KMS-11 (cell line): Measurements from ENCODE around the gene RAD51B.

Experiments used
- H2AFZ ChIP-seq: fragments of 200-600 bp; sonication (generic); 2 replicates; pipeline ENCODE4 v1.6.1; 2016; ENCODE audit warnings: antibody characterized with exemption, mixed run types, low read depth
- H3K27ac ChIP-seq: fragments of 200-600 bp; sonication (generic); 2 replicates; pipeline ENCODE4 v1.6.1; 2016; ENCODE audit warnings: mild to moderate bottlenecking, mixed run types
- H3K27me3 ChIP-seq: fragments of 200-600 bp; sonication (generic); 2 replicates; pipeline ENCODE4 v1.6.1; 2017; ENCODE audit warnings: mild to moderate bottlenecking, low read depth, mixed run types, moderate library complexity; ENCODE audit not compliant: insufficient read depth
- H3K36me3 ChIP-seq: fragments of 200-600 bp; sonication (generic); 2 replicates; pipeline ENCODE4 v1.6.1; 2017; ENCODE audit warnings: mild to moderate bottlenecking, mixed run types; ENCODE audit not compliant: insufficient read depth
- H3K4me1 ChIP-seq: fragments of 200-600 bp; sonication (generic); 2 replicates; pipeline ENCODE4 v1.6.1; 2016; ENCODE audit warnings: mild to moderate bottlenecking, low read depth, mixed run types; ENCODE audit not compliant: poor library complexity, severe bottlenecking
- H3K4me2 ChIP-seq: fragments of 200-600 bp; sonication (generic); 2 replicates; pipeline ENCODE4 v1.7.0; 2016; ENCODE audit warnings: mild to moderate bottlenecking, mixed run types
- H3K4me3 ChIP-seq: fragments of 200-600 bp; sonication (generic); IDR thresholded peaks from 2 replicates; pipeline ENCODE4 v1.6.1; 2017; ENCODE audit warnings: low read depth, low read length, mixed read lengths; ENCODE audit not compliant: insufficient read depth
- H3K79me2 ChIP-seq: fragments of 200-600 bp; sonication (generic); 2 replicates; pipeline ENCODE4 v1.6.1; 2016; ENCODE audit warnings: low read depth, mixed run types; ENCODE audit not compliant: insufficient read depth
- H3K9ac ChIP-seq: fragments of 200-600 bp; sonication (generic); 2 replicates; pipeline ENCODE4 v1.6.1; 2016; ENCODE audit warnings: mild to moderate bottlenecking, mixed run types
- H4K20me1 ChIP-seq: fragments of 200-600 bp; sonication (generic); 2 replicates; pipeline ENCODE4 v1.6.1; 2016; ENCODE audit warnings: mild to moderate bottlenecking, mixed run types; ENCODE audit not compliant: insufficient read depth
- CTCF ChIP-seq: fragments of 200-600 bp; sonication (generic); conservative IDR thresholded peaks from 2 replicates; pipeline ENCODE4 v1.6.1; 2017; ENCODE audit warnings: low read depth, mild to moderate bottlenecking, antibody characterized with exemption, low read length, moderate library complexity, mixed read lengths

The RAD51B gene

GRCh38 chr14:68596211-68596610, 776.6 kb downstream of the RAD51B start:
- no peak overlapping the region for H3K4me3 ChIP-seq
- H4K20me1 ChIP-seq, result no peaks in the 10 kb centered on the region
- no peaks in the 10 kb centered on the region for H3K4me1 ChIP-seq
- no peak overlapping the region for H3K9ac ChIP-seq
- no peak overlapping the region for H3K4me2 ChIP-seq
- no peaks in the 10 kb centered on the region for H3K79me2 ChIP-seq
- no peak overlapping the region for H2AFZ ChIP-seq
- H3K27me3 ChIP-seq, result no peaks in the 10 kb centered on the region
- no peak for TF ChIP-seq CTCF
- H3K36me3 ChIP-seq, result no peaks in the 10 kb centered on the region
- no peak overlapping the region for H3K27ac ChIP-seq

GRCh38 chr14:68596701-68597100, 777.1 kb downstream of the RAD51B start:
- Histone ChIP-seq H3K36me3 (no peaks in the 10 kb centered on the region), H2AFZ (no peak overlapping the region), H3K4me3 (no peak overlapping the region), H3K79me2 (no peaks in the 10 kb centered on the region), H3K9ac (no peak overlapping the region), H3K27me3 (no peaks in the 10 kb centered on the region), H3K4me1 (no peaks in the 10 kb centered on the region), H3K27ac (no peak overlapping the region), H4K20me1 (no peaks in the 10 kb centered on the region), H3K4me2 (no peak overlapping the region)
- no peak for TF ChIP-seq CTCF

GRCh38 chr14:68598089-68598488, 778.5 kb downstream of the RAD51B start:
- H3K4me3 ChIP-seq, result no peak overlapping the region
- H3K9ac ChIP-seq, result no peak overlapping the region
- H3K27ac ChIP-seq, result no peak overlapping the region

GRCh38 chr14:68598621-68599447, 779.3 kb downstream of the RAD51B start:
- Histone ChIP-seq H3K27ac (no peak overlapping the region), H3K4me3 (no peak overlapping the region), H3K4me2 (no peak overlapping the region)

More at GRCh38 chr14:68598089-68598488, 778.5 kb downstream of the RAD51B start:
- no peaks in the 10 kb centered on the region for H3K4me1 ChIP-seq
- H3K27me3 ChIP-seq, result no peaks in the 10 kb centered on the region
- no peaks in the 10 kb centered on the region for H3K36me3 ChIP-seq
- H3K79me2 ChIP-seq, result no peaks in the 10 kb centered on the region
- no peak overlapping the region for H3K4me2 ChIP-seq
- no peak overlapping the region for H2AFZ ChIP-seq
- H4K20me1 ChIP-seq, result no peaks in the 10 kb centered on the region
- no peak for TF ChIP-seq CTCF

More at GRCh38 chr14:68598621-68599447, 779.3 kb downstream of the RAD51B start:
- Histone ChIP-seq H2AFZ (no peak overlapping the region), H3K36me3 (no peaks in the 10 kb centered on the region), H4K20me1 (no peaks in the 10 kb centered on the region), H3K4me1 (no peaks in the 10 kb centered on the region), H3K9ac (no peak overlapping the region), H3K79me2 (no peaks in the 10 kb centered on the region), H3K27me3 (no peaks in the 10 kb centered on the region)
- TF ChIP-seq CTCF, result no peak
